Mesenchymal stem cell (in vitro differentiated cells and primary cell): ENCODE measurements around the gene ITGB3.

Experiments used
- DNase-seq: peaks from one replicate; pipeline ENCODE4 v3.0.0-alpha.2; 2013
- H2AFZ ChIP-seq: one replicate; pipeline ENCODE4 v1.6.1; 2013; ENCODE audit warnings: low read depth, mild to moderate bottlenecking, control low read depth, inconsistent platforms, low read length, moderate library complexity
- H2AK5ac ChIP-seq: 2 replicates; pipeline ENCODE4 v1.6.1; 2013; ENCODE audit warnings: low read length, moderate library complexity, mild to moderate bottlenecking, inconsistent platforms; ENCODE audit not compliant: severe bottlenecking
- H2BK120ac ChIP-seq: one replicate; pipeline ENCODE4 v1.6.1; 2013; ENCODE audit warnings: low read depth, mild to moderate bottlenecking, inconsistent platforms, low read length, moderate library complexity
- H2BK12ac ChIP-seq, 2 experiments: one replicate each; pipeline ENCODE4 v1.6.1; 2013; ENCODE audit warnings: inconsistent platforms in 2 of 2, low read length in 2 of 2, mild to moderate bottlenecking in 2 of 2, moderate library complexity in 2 of 2, control low read depth in 1 of 2
- H2BK15ac ChIP-seq: one replicate; pipeline ENCODE4 v1.6.1; 2013; ENCODE audit warnings: mild to moderate bottlenecking, low read depth, inconsistent platforms; ENCODE audit not compliant: poor library complexity, severe bottlenecking
- H2BK5ac ChIP-seq: 2 replicates; pipeline ENCODE4 v1.6.1; 2013; ENCODE audit warnings: low read depth, mild to moderate bottlenecking, low read length, control low read depth, inconsistent platforms; ENCODE audit not compliant: poor library complexity, severe bottlenecking
- H3K14ac ChIP-seq, 2 experiments: one replicate each; pipeline ENCODE4 v1.6.1; 2013; ENCODE audit warnings: inconsistent platforms in 2 of 2, low read length in 2 of 2, control low read depth in 1 of 2, mild to moderate bottlenecking in 1 of 2, moderate library complexity in 1 of 2
- H3K18ac ChIP-seq, 2 experiments: one replicate each; pipeline ENCODE4 v1.6.1; 2013; ENCODE audit warnings: inconsistent platforms in 2 of 2, low read length in 2 of 2, control low read depth in 1 of 2, low read depth in 1 of 2, mild to moderate bottlenecking in 1 of 2
- H3K23ac ChIP-seq, 2 experiments: one replicate each; pipeline ENCODE4 v1.6.1; 2013; ENCODE audit warnings: inconsistent platforms in 2 of 2, low read length in 2 of 2, mild to moderate bottlenecking in 2 of 2, moderate library complexity in 2 of 2, control low read depth in 1 of 2
- H3K27ac ChIP-seq: 2 replicates; pipeline ENCODE4 v1.5.1; 2013; ENCODE audit warnings: mild to moderate bottlenecking, moderate library complexity, low read length, control low read depth, inconsistent platforms; ENCODE audit not compliant: poor library complexity, severe bottlenecking
- H3K27me3 ChIP-seq, 2 experiments: 2 replicates each; pipeline versions ENCODE4 v1.6.1 to v1.7.0; 2013; ENCODE audit warnings: low read length in 2 of 2, mild to moderate bottlenecking in 2 of 2, moderate library complexity in 2 of 2, control low read depth in 1 of 2, inconsistent platforms in 1 of 2; ENCODE audit not compliant: control insufficient read depth in 1 of 2, insufficient read depth in 1 of 2
- H3K36me3 ChIP-seq, 2 experiments: 2 replicates each; pipeline versions ENCODE4 v1.6.1 to v1.7.0; 2013; ENCODE audit warnings: low read length in 2 of 2, control low read depth in 1 of 2, inconsistent platforms in 1 of 2, low read depth in 1 of 2, mild to moderate bottlenecking in 1 of 2; ENCODE audit not compliant: insufficient read depth in 2 of 2, control insufficient read depth in 1 of 2
- H3K4ac ChIP-seq, 2 experiments: one replicate each; pipeline ENCODE4 v1.6.1; 2013; ENCODE audit warnings: inconsistent platforms in 2 of 2, low read length in 2 of 2, mild to moderate bottlenecking in 2 of 2, moderate library complexity in 2 of 2, control low read depth in 1 of 2, low read depth in 1 of 2
- H3K4me1 ChIP-seq: 2 replicates; pipeline ENCODE4 v1.6.1; 2013; ENCODE audit warnings: low read depth, low read length, control low read depth; ENCODE audit not compliant: control insufficient read depth, insufficient read depth
- H3K4me2 ChIP-seq: 2 replicates; pipeline ENCODE4 v1.6.1; 2013; ENCODE audit warnings: low read length, mild to moderate bottlenecking, inconsistent platforms; ENCODE audit not compliant: poor library complexity, severe bottlenecking
- H3K4me3 ChIP-seq, 2 experiments: 2 replicates each; pipeline versions ENCODE4 v1.5.1 to v1.7.0; 2013; ENCODE audit warnings: low read length in 2 of 2, mild to moderate bottlenecking in 2 of 2, control low read depth in 1 of 2, low read depth in 1 of 2; ENCODE audit not compliant: insufficient read depth in 1 of 2
- H3K79me1 ChIP-seq: replicated peaks from 2 replicates; pipeline ENCODE4 v1.6.1; 2013; ENCODE audit warnings: mild to moderate bottlenecking, control low read depth, low read length, inconsistent platforms; ENCODE audit not compliant: poor library complexity, severe bottlenecking
- H3K9ac ChIP-seq: 2 replicates; pipeline ENCODE4 v1.7.0; 2013; ENCODE audit warnings: mild to moderate bottlenecking, low read length, moderate library complexity
- H3K9me3 ChIP-seq: 2 replicates; pipeline ENCODE4 v1.7.0; 2013; ENCODE audit warnings: mild to moderate bottlenecking, low read length; ENCODE audit not compliant: control insufficient read depth
- H4K8ac ChIP-seq: one replicate; pipeline ENCODE4 v1.6.1; 2013; ENCODE audit warnings: inconsistent platforms, mild to moderate bottlenecking, low read length, moderate library complexity
- H4K91ac ChIP-seq: one replicate; pipeline ENCODE4 v1.6.1; 2013; ENCODE audit warnings: mild to moderate bottlenecking, low read length, inconsistent platforms
- WGBS: methylation state at CpG from one replicate; pipeline ENCODE4 v1.1.7; 2013; ENCODE audit warnings: mixed read lengths; 5-methylcytosine and 5-hydroxymethylcytosine counted together

ITGB3 gene

GRCh38 chr17:47205419-47205963 lies 48.1 kb upstream of the ITGB3 start:
- peak overlapping the region; percentile 94 for H3K27ac ChIP-seq
- H3K36me3 ChIP-seq: no peaks in the 10 kb centered on the region
- H2BK15ac ChIP-seq: peak overlapping the region; percentile 44
- peak overlapping the region; percentile 63 for H3K9ac ChIP-seq
- H3K4me1 ChIP-seq: peaks cover 30% of the 10 kb centered on the region
- H2BK120ac ChIP-seq: no peak overlapping the region
- H3K9me3 ChIP-seq: no peaks in the 10 kb centered on the region
- H4K91ac ChIP-seq: no peak overlapping the region
- peak overlapping the region in 1 of 2 experiments; percentile 59 for H3K18ac ChIP-seq
- H3K27me3 ChIP-seq: no peaks in the 10 kb centered on the region
- peak overlapping the region in 1 of 2 experiments; percentile 68 for H2BK12ac ChIP-seq
- H3K4me3 ChIP-seq: peak overlapping the region in 1 of 2 experiments; percentile 50
- no peak overlapping the region for H3K23ac ChIP-seq
- WGBS: 65% methylated on average over 9 of the region's 9 CpGs
- H3K14ac ChIP-seq: no peak overlapping the region
- H3K79me1 ChIP-seq: no peaks in the 10 kb centered on the region
- H2AFZ ChIP-seq: no peak overlapping the region
- H3K4me2 ChIP-seq: peak overlapping the region; percentile 41
- peak overlapping the region; percentile 95 for H2BK5ac ChIP-seq
- no peak overlapping the region for H4K8ac ChIP-seq
- DNase-seq: peak; percentile 77
- H3K4ac ChIP-seq: peak overlapping the region in 1 of 2 experiments; percentile 16
- H2AK5ac ChIP-seq: peak overlapping the region; percentile 73

DNA sequence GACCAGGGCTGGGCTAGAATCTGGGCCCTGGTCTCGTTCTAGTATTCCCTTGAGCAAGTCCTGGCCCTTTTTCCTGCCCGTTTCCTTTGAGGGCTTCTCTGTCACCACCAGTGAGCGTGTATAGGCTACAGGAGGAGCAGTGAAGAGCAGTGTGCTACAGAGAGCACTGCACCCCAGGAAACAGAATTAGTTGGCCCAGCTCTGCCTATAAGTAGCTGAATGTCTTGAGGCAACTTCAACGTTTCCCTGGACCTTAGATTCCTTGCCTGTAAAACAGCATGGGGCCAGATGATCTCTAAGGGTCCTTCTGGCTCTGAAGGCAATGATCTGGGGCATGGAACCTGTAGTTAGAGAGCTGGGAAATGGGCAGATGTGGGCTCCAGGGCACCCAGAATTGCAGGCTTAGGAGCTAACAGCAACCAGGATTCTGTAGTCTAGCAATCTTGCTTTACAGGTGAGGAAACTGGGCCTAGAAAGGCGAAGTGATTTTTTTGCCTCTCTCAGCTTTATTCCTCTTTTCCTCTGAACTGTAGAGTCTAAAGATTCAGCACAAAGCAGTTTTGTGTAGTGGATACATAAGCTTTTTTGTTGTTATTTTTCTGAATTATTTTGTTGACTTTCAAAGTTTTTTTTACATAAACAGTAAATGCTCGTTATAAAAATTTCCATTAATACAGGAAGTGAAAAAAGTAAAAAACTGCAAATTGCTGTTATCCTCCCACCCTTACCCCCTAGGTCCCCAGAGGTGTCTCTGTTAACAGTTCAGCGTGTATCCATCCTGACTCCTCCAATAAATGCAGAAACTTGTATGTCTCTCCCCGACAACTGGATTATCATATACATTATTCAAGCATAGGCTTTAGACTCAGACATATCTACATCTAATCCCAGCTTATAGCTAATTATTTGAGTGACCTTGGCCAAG lies 46.2 kb upstream of the ITGB3 start:
- Histone ChIP-seq H3K4ac (peak overlapping the region in 1 of 2 experiments; percentile 59), H3K27ac (no peak overlapping the region), H3K4me1 (peaks cover 30% of the 10 kb centered on the region), H3K9ac (no peak overlapping the region), H4K91ac (no peak overlapping the region), H2BK120ac (no peak overlapping the region), H2AFZ (no peak overlapping the region), H3K14ac (no peak overlapping the region), H3K36me3 (no peaks in the 10 kb centered on the region), H3K23ac (no peak overlapping the region), H4K8ac (peak overlapping the region; percentile 1), H3K18ac (no peak overlapping the region), H2AK5ac (peak overlapping the region; percentile 92), H3K4me2 (no peak overlapping the region), H3K27me3 (no peaks in the 10 kb centered on the region), H3K79me1 (no peaks in the 10 kb centered on the region), H3K9me3 (no peaks in the 10 kb centered on the region), H2BK5ac (no peak overlapping the region), H2BK15ac (no peak overlapping the region), H3K4me3 (no peak overlapping the region), H2BK12ac (peak overlapping the region in 1 of 2 experiments; percentile 31)
- WGBS: 82% methylated on average over 8 of the region's 8 CpGs
- DNase-seq: no peak

GRCh38 chr17:47208744-47209488 lies 44.7 kb upstream of the ITGB3 start, which contains the start of gene MYL4:
MYL4 (plus strand) TSS chr17:47209348; CDS start chr17:47209423, 75 bp downstream.
- Histone ChIP-seq H3K4me3 (no peak within 1 kb of the TSS), H2AFZ (no peak within 1 kb of the TSS), H2BK12ac (peak within 1 kb of the TSS in 1 of 2 experiments; percentile 57), H3K27ac (no peak within 1 kb of the TSS), H2AK5ac (peak within 1 kb of the TSS; percentile 79), H3K4ac (peak within 1 kb of the TSS in 1 of 2 experiments; percentile 24), H2BK120ac (no peak within 1 kb of the TSS), H4K91ac (no peak within 1 kb of the TSS), H3K14ac (peak within 1 kb of the TSS in 1 of 2 experiments; percentile 11), H3K23ac (no peak within 1 kb of the TSS), H3K18ac (peak within 1 kb of the TSS in 1 of 2 experiments; percentile 21), H2BK5ac (peak within 1 kb of the TSS; percentile 20), H3K9me3 (no peaks in the 10 kb centered on the region), H3K4me2 (no peak within 1 kb of the TSS), H3K36me3 (no peaks in the 10 kb centered on the region), H3K79me1 (no peaks in the 10 kb centered on the region), H2BK15ac (peak within 1 kb of the TSS; percentile 29), H3K4me1 (peaks cover 29% of the 10 kb centered on the region), H3K9ac (no peak within 1 kb of the TSS), H4K8ac (peak within 1 kb of the TSS; percentile 20), H3K27me3 (no peaks in the 10 kb centered on the region)
- DNase-seq: peak; percentile 25
- 70% methylated on average over 6 of the region's 6 CpGs for WGBS
